ENCODE measurements around the gene CFAP57.

The CFAP57 gene

GRCh38 chr1:43279161-43279560, 107.0 kb downstream of the CFAP57 start:
- Histone ChIP-seq H4K20me1 (ENCODE audit: insufficient read depth) (no peaks in the 10 kb centered on the region), H3K79me2 (ENCODE audit: insufficient read depth, low read depth) (no peaks in the 10 kb centered on the region)
- no peak for TF ChIP-seq CTCF (conservative IDR thresholded peaks at IDR 0.05; ENCODE audit: low read depth, low read length)

GRCh38 chr1:43279666-43280065, 107.5 kb downstream of the CFAP57 start:
- H3K4me2 ChIP-seq, result no peak overlapping the region
- H3K27ac ChIP-seq, result no peak overlapping the region
- H3K79me2 ChIP-seq (ENCODE audit: insufficient read depth, low read depth), result no peaks in the 10 kb centered on the region
- no peaks in the 10 kb centered on the region for H3K27me3 ChIP-seq (ENCODE audit: insufficient read depth, low read depth)
- H3K4me1 ChIP-seq (ENCODE audit: low read depth, poor library complexity, severe bottlenecking), result no peaks in the 10 kb centered on the region
- no peak overlapping the region for H3K4me3 ChIP-seq (IDR thresholded peaks at IDR 0.05; ENCODE audit: insufficient read depth, low read depth, low read length)
- TF ChIP-seq CTCF (conservative IDR thresholded peaks at IDR 0.05; ENCODE audit: low read depth, low read length), result no peak
- no peak overlapping the region for H3K9ac ChIP-seq
- H3K36me3 ChIP-seq (ENCODE audit: insufficient read depth), result no peaks in the 10 kb centered on the region
- no peak overlapping the region for H2AFZ ChIP-seq (ENCODE audit: low read depth)
- no peaks in the 10 kb centered on the region for H4K20me1 ChIP-seq (ENCODE audit: insufficient read depth)

More at GRCh38 chr1:43279161-43279560, 107.0 kb downstream of the CFAP57 start:
- no peak overlapping the region for H3K27ac ChIP-seq
- no peak overlapping the region for H3K4me3 ChIP-seq (IDR thresholded peaks at IDR 0.05; ENCODE audit: insufficient read depth, low read depth, low read length)
- no peaks in the 10 kb centered on the region for H3K36me3 ChIP-seq (ENCODE audit: insufficient read depth)
- no peak overlapping the region for H3K9ac ChIP-seq
- H3K4me2 ChIP-seq, result no peak overlapping the region
- H3K4me1 ChIP-seq (ENCODE audit: low read depth, poor library complexity, severe bottlenecking), result no peaks in the 10 kb centered on the region
- H2AFZ ChIP-seq (ENCODE audit: low read depth), result no peak overlapping the region
- no peaks in the 10 kb centered on the region for H3K27me3 ChIP-seq (ENCODE audit: insufficient read depth, low read depth)

- Histone ChIP-seq H2AFZ (ENCODE audit: low read depth) (no peak overlapping the region), H3K79me2 (ENCODE audit: insufficient read depth, low read depth) (no peaks in the 10 kb centered on the region), H4K20me1 (ENCODE audit: insufficient read depth) (no peaks in the 10 kb centered on the region), H3K4me1 (ENCODE audit: low read depth, poor library complexity, severe bottlenecking) (no peaks in the 10 kb centered on the region), H3K27me3 (ENCODE audit: insufficient read depth, low read depth) (no peaks in the 10 kb centered on the region), H3K9ac (no peak overlapping the region), H3K4me3 (IDR thresholded peaks at IDR 0.05; ENCODE audit: insufficient read depth, low read depth, low read length) (no peak overlapping the region), H3K4me2 (no peak overlapping the region), H3K27ac (no peak overlapping the region), H3K36me3 (ENCODE audit: insufficient read depth) (no peaks in the 10 kb centered on the region)
- no peak for TF ChIP-seq CTCF (conservative IDR thresholded peaks at IDR 0.05; ENCODE audit: low read depth, low read length)
Measured at GRCh38 chr1:43280692-43281091, 108.6 kb downstream of the CFAP57 start.

GRCh38 chr1:43282220-43283195, 110.4 kb downstream of the CFAP57 start:
- TF ChIP-seq CTCF (conservative IDR thresholded peaks at IDR 0.05; ENCODE audit: low read depth, low read length), result no peak
- no peak overlapping the region for H3K4me2 ChIP-seq

More at GRCh38 chr1:43282220-43283195, 110.4 kb downstream of the CFAP57 start:
- no peak overlapping the region for H2AFZ ChIP-seq (ENCODE audit: low read depth)
- H3K4me3 ChIP-seq (IDR thresholded peaks at IDR 0.05; ENCODE audit: insufficient read depth, low read depth, low read length), result no peak overlapping the region
- no peaks in the 10 kb centered on the region for H3K36me3 ChIP-seq (ENCODE audit: insufficient read depth)
- no peaks in the 10 kb centered on the region for H3K79me2 ChIP-seq (ENCODE audit: insufficient read depth, low read depth)
- H3K27me3 ChIP-seq (ENCODE audit: insufficient read depth, low read depth), result no peaks in the 10 kb centered on the region
- no peaks in the 10 kb centered on the region for H4K20me1 ChIP-seq (ENCODE audit: insufficient read depth)
- no peak overlapping the region for H3K9ac ChIP-seq
- no peak overlapping the region for H3K27ac ChIP-seq
- no peaks in the 10 kb centered on the region for H3K4me1 ChIP-seq (ENCODE audit: low read depth, poor library complexity, severe bottlenecking)
